Vein endothelial cell (primary cell): Measurements from ENCODE around the gene CNTNAP2. TPM values are rescaled to one million over a fixed set of nuclear protein-coding genes. Genes with fewer than 3 reads are reported as not detected.

Source experiments
- small RNA-seq: library from RNA; depleted of rRNA; stranded (forward); fragments of <200 nt; gene quantifications from one replicate; pipeline ENCODE3, GENCODE V24; 2012
- total RNA-seq: library from RNA; depleted of rRNA; stranded (reverse); fragments of >200 nt; gene quantifications from 2 replicates; pipeline ENCODE4 v1.2.3, GENCODE V29; 2012

The CNTNAP2 gene
- not detected in 2 replicates for total RNA-seq

GRCh38 chr7:146116521-146117222 is at the start of gene CNTNAP2:
Gene CNTNAP2 (plus strand): TSS chr7:146116801. CDS start chr7:146116877, 76 bp downstream.

Small RNAs within 50 kb of the gene (small RNA-seq; reads per million reads assigned to genes)
- gene AC005518.2 (not detected), gene MIR548F4 (not detected), gene RANP2 (not detected), gene RF00012 (not detected), gene RF00019 (not detected), gene RF02271 (not detected), gene RN7SL456P (not detected), gene RN7SL72P (not detected), gene RNA5SP249 (not detected), gene RNU6-1184P (not detected)
